Measurements from ENCODE around the gene TMEM147.

The TMEM147 gene

GRCh38 chr19:35563207-35563829, 17.9 kb downstream of the TMEM147 start, which contains the start of gene ATP4A:
Gene ATP4A, minus strand, starts transcription at chr19:35563658. Its CDS starts 29 bp downstream, at chr19:35563629.
- Mint-ChIP-seq H3K4me1 (peaks cover 7% of the 10 kb centered on the region), H3K36me3 (ENCODE audit: low read depth) (no peaks in the 10 kb centered on the region), H3K27ac (no peak within 1 kb of the TSS), H3K9me3 (no peaks in the 10 kb centered on the region), H3K27me3 (ENCODE audit: low read depth, poor library complexity) (peaks cover 74% of the 10 kb centered on the region), H3K4me3 (no peak within 1 kb of the TSS)
- DNase-seq: no peak
- TF ChIP-seq, protein P1, sequence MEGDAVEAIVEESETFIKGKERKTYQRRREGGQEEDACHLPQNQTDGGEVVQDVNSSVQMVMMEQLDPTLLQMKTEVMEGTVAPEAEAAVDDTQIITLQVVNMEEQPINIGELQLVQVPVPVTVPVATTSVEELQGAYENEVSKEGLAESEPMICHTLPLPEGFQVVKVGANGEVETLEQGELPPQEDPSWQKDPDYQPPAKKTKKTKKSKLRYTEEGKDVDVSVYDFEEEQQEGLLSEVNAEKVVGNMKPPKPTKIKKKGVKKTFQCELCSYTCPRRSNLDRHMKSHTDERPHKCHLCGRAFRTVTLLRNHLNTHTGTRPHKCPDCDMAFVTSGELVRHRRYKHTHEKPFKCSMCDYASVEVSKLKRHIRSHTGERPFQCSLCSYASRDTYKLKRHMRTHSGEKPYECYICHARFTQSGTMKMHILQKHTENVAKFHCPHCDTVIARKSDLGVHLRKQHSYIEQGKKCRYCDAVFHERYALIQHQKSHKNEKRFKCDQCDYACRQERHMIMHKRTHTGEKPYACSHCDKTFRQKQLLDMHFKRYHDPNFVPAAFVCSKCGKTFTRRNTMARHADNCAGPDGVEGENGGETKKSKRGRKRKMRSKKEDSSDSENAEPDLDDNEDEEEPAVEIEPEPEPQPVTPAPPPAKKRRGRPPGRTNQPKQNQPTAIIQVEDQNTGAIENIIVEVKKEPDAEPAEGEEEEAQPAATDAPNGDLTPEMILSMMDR (IDR thresholded peaks at IDR 0.05): no peak

DNA sequence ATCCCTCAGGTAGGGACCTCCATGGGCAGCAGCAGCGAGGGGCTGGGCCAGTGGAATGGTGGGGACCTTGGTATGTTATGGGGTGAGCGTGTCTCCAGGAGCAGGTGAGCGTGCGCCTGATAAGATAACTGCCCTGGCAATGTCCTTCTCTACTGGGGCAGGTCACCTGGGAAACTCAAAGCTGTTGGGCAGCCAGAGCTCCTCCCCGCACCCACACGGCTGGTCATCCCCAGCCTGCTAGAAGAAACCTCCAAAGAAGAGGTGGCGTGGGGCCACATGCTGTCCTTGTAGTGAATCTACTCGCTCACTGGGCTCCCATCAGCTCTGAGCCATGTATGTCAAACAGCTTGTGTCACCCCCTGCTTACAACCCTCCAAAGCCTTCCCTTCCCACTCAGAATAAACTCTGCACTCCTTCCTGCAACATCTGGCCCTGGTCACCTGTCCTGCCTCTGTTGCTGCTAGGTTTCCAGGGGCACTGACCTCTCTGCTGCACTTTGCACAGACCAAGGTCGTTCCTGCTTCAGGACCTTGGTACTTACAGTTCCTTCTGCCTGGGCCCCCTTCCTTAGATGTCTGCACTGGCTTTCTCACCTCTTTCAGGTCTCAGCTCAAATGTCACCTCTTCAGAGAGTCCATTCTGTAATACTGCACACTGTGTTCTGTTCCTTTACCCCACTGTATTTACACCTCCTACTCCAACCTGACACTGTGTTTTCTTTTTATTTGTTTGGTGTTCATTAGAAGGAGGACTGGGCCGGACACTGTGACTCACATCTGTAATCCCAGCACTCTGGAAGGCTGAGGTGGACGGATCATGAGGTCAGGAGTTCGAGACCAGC, 19.8 kb downstream of the TMEM147 start:
- no peak for DNase-seq
- Mint-ChIP-seq H3K4me1 (peaks cover 7% of the 10 kb centered on the region), H3K36me3 (ENCODE audit: low read depth) (no peaks in the 10 kb centered on the region), H3K4me3 (no peak overlapping the region), H3K9me3 (no peaks in the 10 kb centered on the region), H3K27me3 (ENCODE audit: low read depth, poor library complexity) (peaks cover 59% of the 10 kb centered on the region), H3K27ac (no peak overlapping the region)
- TF ChIP-seq, protein P1 (IDR thresholded peaks at IDR 0.05): no peak

- no peaks in the 10 kb centered on the region for H3K36me3 Mint-ChIP-seq (ENCODE audit: low read depth)
- peaks cover 7% of the 10 kb centered on the region for H3K4me1 Mint-ChIP-seq
- H3K27me3 Mint-ChIP-seq (ENCODE audit: low read depth, poor library complexity): peaks cover 57% of the 10 kb centered on the region
- no peak overlapping the region for H3K27ac Mint-ChIP-seq
- no peak for DNase-seq
- H3K9me3 Mint-ChIP-seq: no peaks in the 10 kb centered on the region
- TF ChIP-seq, protein P1 (IDR thresholded peaks at IDR 0.05): no peak
- H3K4me3 Mint-ChIP-seq: no peak overlapping the region
Measured at GRCh38 chr19:35566738-35567137, 21.3 kb downstream of the TMEM147 start.

DNA sequence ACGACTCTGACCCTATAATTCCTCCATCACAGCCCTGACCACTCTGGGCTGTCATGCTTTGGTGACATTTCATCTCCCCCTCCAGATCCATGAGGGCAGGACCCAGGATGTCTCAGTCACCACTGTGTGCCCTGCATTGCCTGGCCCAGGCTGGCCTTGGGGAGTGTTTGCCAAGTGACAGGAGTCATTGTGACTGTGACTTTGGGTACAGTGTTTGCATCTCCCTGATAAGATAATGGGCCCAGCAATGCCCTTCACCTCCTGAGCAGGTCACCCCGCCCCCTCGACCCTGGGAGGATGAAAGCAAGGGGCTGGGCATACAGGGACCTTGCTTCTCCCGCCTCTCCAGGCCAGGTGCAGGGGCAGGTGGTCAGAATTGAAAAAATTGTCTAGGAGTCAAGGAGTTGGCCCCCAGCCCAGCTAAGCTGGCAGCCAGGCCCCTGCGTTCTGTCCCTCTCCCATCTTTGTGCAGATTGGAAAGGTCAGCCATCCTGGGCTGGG, 23.9 kb downstream of the TMEM147 start:
- peaks cover 40% of the 10 kb centered on the region for H3K27me3 Mint-ChIP-seq (ENCODE audit: low read depth, poor library complexity)
- H3K4me1 Mint-ChIP-seq: peaks cover 7% of the 10 kb centered on the region
- H3K4me3 Mint-ChIP-seq: no peak overlapping the region
- no peak overlapping the region for H3K27ac Mint-ChIP-seq
- H3K36me3 Mint-ChIP-seq (ENCODE audit: low read depth): no peaks in the 10 kb centered on the region
- peaks cover 4% of the 10 kb centered on the region for H3K9me3 Mint-ChIP-seq
- TF ChIP-seq, protein P1 (IDR thresholded peaks at IDR 0.05): no peak
- no peak for DNase-seq

- H3K36me3 Mint-ChIP-seq (ENCODE audit: low read depth): no peaks in the 10 kb centered on the region
- no peak overlapping the region for H3K27ac Mint-ChIP-seq
- no peak for DNase-seq
- no peak overlapping the region for H3K4me3 Mint-ChIP-seq
- peaks cover 7% of the 10 kb centered on the region for H3K4me1 Mint-ChIP-seq
- TF ChIP-seq, protein P1 (IDR thresholded peaks at IDR 0.05): no peak
- H3K9me3 Mint-ChIP-seq: peaks cover 25% of the 10 kb centered on the region
- H3K27me3 Mint-ChIP-seq (ENCODE audit: low read depth, poor library complexity): peaks cover 34% of the 10 kb centered on the region
Measured at GRCh38 chr19:35571406-35571965, 26.1 kb downstream of the TMEM147 start.

Measured in nephron progenitor cell (in vitro differentiated cells).